ENCODE measurements around the gene BCAR3.
"Not testable (repeated sequence)": the region's sequence is repeated elsewhere in the genome, so short reads cannot be mapped to it uniquely, and the experiment has no call there.

The BCAR3 gene

GRCh38 chr1:93577536-93578432 is 103.9 kb downstream of the BCAR3 start:
- no peak for DNase-seq (ENCODE audit: low read depth)

- DNase-seq (ENCODE audit: low read depth): no peak
Observed at GRCh38 chr1:93576746-93577145, 104.9 kb downstream of the BCAR3 start.

GRCh38 chr1:93576346-93576745 is 105.3 kb downstream of the BCAR3 start:
- DNase-seq (ENCODE audit: low read depth): no peak

- DNase-seq (ENCODE audit: low read depth): no peak
Observed at GRCh38 chr1:93575621-93576284, 105.9 kb downstream of the BCAR3 start.

- DNase-seq (ENCODE audit: low read depth): no peak
Observed at GRCh38 chr1:93574991-93575390, 106.6 kb downstream of the BCAR3 start.

GRCh38 chr1:93574511-93574910 is 107.1 kb downstream of the BCAR3 start:
- DNase-seq (ENCODE audit: low read depth): no peak

- DNase-seq (ENCODE audit: low read depth): no peak
Observed at GRCh38 chr1:93573940-93574469, 107.6 kb downstream of the BCAR3 start.

GRCh38 chr1:93571623-93572310 is 109.9 kb downstream of the BCAR3 start:
- no peak for DNase-seq (ENCODE audit: low read depth)

GRCh38 chr1:93569489-93569888 is 112.1 kb downstream of the BCAR3 start:
- no peak for DNase-seq (ENCODE audit: low read depth)

- DNase-seq (ENCODE audit: low read depth): peak; percentile 41
Observed at GRCh38 chr1:93567255-93567918, 114.2 kb downstream of the BCAR3 start.

GRCh38 chr1:93566227-93566626 is 115.4 kb downstream of the BCAR3 start:
- no peak for DNase-seq (ENCODE audit: low read depth)

- DNase-seq (ENCODE audit: low read depth): no peak
Observed at GRCh38 chr1:93565496-93566206, 116.0 kb downstream of the BCAR3 start.

GRCh38 chr1:93559695-93560094 is 121.9 kb downstream of the BCAR3 start:
- DNase-seq (ENCODE audit: low read depth): no peak

GRCh38 chr1:93559045-93559444 is 122.6 kb downstream of the BCAR3 start:
- DNase-seq (ENCODE audit: low read depth): no peak

- no peak for DNase-seq (ENCODE audit: low read depth)
Observed at GRCh38 chr1:93556291-93556690, 125.3 kb downstream of the BCAR3 start.

GRCh38 chr1:93554883-93555872 is 126.5 kb downstream of the BCAR3 start:
- DNase-seq (ENCODE audit: low read depth): no peak

- not testable (repeated sequence) for DNase-seq (ENCODE audit: low read depth)
Observed at GRCh38 chr1:93553886-93554490, 127.6 kb downstream of the BCAR3 start.

- DNase-seq (ENCODE audit: low read depth): no peak
Observed at GRCh38 chr1:93552741-93553455, 128.7 kb downstream of the BCAR3 start.

GRCh38 chr1:93549811-93550210 is 131.8 kb downstream of the BCAR3 start:
- DNase-seq (ENCODE audit: low read depth): no peak

Data from HS-5 (cell line).